ENCODE measurements around the gene SIAH1. TPM values are rescaled to one million over a fixed set of nuclear protein-coding genes. Genes with fewer than 3 reads are reported as not detected.

Gene SIAH1
- total and polyA plus RNA-seq, 8 donors: 18.9 to 60.3 (median 54.6) TPM

GRCh38 chr16:48330189-48330840, 54.9 kb downstream of the SIAH1 start:
- peaks cover 0 to 18% of the 10 kb centered on the region in 2 donors for H3K4me1 ChIP-seq
- H3K4me3 ChIP-seq: no peak overlapping the region
- intact Hi-C loops (cut with DNase I): no loop called here
- TF ChIP-seq, protein P1, sequence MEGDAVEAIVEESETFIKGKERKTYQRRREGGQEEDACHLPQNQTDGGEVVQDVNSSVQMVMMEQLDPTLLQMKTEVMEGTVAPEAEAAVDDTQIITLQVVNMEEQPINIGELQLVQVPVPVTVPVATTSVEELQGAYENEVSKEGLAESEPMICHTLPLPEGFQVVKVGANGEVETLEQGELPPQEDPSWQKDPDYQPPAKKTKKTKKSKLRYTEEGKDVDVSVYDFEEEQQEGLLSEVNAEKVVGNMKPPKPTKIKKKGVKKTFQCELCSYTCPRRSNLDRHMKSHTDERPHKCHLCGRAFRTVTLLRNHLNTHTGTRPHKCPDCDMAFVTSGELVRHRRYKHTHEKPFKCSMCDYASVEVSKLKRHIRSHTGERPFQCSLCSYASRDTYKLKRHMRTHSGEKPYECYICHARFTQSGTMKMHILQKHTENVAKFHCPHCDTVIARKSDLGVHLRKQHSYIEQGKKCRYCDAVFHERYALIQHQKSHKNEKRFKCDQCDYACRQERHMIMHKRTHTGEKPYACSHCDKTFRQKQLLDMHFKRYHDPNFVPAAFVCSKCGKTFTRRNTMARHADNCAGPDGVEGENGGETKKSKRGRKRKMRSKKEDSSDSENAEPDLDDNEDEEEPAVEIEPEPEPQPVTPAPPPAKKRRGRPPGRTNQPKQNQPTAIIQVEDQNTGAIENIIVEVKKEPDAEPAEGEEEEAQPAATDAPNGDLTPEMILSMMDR (IDR thresholded peaks at IDR 0.05): no peak
- DNase-seq: no peak
- no peaks in the 10 kb centered on the region for H3K27me3 ChIP-seq
- peaks cover 0 to 15% of the 10 kb centered on the region in 2 donors for H3K36me3 ChIP-seq
- peak; percentile 29 for ATAC-seq
- H3K9me3 ChIP-seq: no peaks in the 10 kb centered on the region
- no peak overlapping the region for H3K27ac ChIP-seq

DNA sequence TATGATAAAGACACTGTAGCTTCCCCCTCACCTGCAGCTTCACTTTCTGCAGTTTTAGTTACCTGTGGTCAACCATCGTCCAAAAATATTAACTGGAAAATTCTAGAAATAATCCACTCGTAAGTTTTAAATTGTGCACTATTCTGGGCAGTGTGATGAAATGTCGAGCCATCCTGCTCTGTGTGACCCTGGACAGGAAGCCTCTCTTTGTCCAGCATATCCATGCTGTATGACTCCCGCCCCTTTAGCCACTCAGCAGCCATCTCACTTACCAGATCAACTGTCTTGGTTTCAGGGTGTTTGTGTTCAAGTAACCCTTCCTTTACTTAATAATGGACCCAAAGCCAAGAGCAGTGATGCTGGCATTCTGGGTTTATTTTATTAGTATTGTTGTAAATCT, 56.1 kb downstream of the SIAH1 start:
- no peak for DNase-seq
- no peaks in the 10 kb centered on the region for H3K9me3 ChIP-seq
- H3K27me3 ChIP-seq: no peaks in the 10 kb centered on the region
- intact Hi-C loops (cut with DNase I): no loop called here
- peaks cover 0 to 3% of the 10 kb centered on the region in 2 donors for H3K36me3 ChIP-seq
- no peak overlapping the region for H3K27ac ChIP-seq
- no peak for ATAC-seq
- TF ChIP-seq, protein P1 (IDR thresholded peaks at IDR 0.05): no peak
- H3K4me1 ChIP-seq: peaks cover 0 to 14% of the 10 kb centered on the region in 2 donors
- no peak overlapping the region for H3K4me3 ChIP-seq

DNA sequence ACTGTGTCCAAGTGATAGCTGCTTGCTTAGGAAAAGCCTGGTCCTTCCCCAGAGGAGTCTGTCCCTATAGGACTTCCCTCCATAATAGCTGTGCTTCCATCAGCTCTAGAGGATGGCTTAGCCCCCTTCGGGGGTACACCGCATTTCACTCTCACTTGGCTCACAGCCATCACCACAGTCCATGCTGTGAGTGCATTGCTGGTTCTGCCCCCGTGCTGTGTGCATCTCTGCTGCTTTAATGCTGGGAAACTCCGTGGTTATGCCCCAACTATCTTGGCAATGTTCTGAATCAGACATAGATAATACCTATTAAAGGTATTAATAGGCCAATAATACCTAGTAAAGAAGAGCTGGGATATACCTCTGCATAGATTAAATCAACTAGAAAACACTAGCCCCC, 58.3 kb downstream of the SIAH1 start:
- no peak for ATAC-seq
- Histone ChIP-seq H3K4me3 (no peak overlapping the region), H3K27ac (no peak overlapping the region), H3K27me3 (no peaks in the 10 kb centered on the region), H3K4me1 (peaks cover 0 to 14% of the 10 kb centered on the region in 2 donors), H3K36me3 (peaks cover 0 to 4% of the 10 kb centered on the region in 2 donors), H3K9me3 (no peaks in the 10 kb centered on the region)
- no peak for DNase-seq
- intact Hi-C loops (cut with DNase I): no loop called here
- TF ChIP-seq, protein P1 (IDR thresholded peaks at IDR 0.05): no peak

DNA sequence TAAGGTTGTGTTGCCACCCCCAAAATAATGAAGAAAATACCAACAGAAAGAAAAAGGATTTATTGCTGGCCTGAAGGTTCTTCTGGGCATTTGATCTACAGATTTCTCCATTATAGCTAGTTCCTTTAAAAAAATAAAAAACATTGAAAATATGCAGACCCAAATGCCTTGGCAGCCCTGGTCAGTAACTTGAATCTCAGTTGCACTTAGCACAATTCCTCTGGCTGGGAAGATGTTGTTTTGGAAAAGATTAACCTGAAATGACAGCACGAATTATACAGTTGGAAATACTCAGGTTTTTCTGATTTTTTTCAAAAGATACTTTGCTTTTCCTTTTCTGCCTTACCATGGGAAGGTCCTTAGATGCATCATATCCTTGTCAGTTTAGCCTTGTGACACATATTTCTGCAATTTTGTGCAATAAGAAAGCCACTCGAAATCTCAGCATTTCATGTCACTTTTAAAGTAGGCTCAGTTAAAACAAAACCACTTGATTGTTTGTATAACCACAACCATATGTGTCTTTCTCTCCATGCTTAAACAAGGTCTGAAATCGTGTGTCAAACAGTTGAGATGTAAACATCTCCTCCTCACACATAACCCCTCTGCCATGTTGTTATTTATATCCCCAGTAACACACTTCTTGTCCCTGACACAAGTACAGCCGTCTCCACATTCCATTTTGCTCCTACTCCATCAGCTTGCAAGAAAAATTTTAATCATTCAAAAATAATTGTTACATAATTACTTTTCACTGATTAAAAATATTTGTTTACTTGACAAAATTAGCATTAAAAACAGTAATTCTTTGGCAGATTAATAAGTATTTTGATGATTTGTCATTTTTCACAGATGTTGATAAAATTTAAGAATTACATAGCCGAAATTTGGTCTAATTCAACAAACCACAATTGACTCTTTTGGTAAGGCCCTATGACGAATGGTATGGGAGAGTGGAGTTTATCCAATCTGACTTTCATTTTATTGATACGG, 61.1 kb downstream of the SIAH1 start:
- Histone ChIP-seq H3K4me3 (no peak overlapping the region), H3K9me3 (no peaks in the 10 kb centered on the region), H3K36me3 (peaks cover 0 to 5% of the 10 kb centered on the region in 2 donors), H3K4me1 (peaks cover 10 to 11% of the 10 kb centered on the region in 2 donors), H3K27ac (no peak overlapping the region), H3K27me3 (no peaks in the 10 kb centered on the region)
- TF ChIP-seq, protein P1 (IDR thresholded peaks at IDR 0.05): no peak
- ATAC-seq: no peak
- intact Hi-C loops (cut with DNase I): no loop called here
- DNase-seq: no peak
